Peyer's patch (tissue), 4 donors: ENCODE data around the gene OR11H6.

Experiments
- POLR2A ChIP-seq, 2 donors: fragments of 450-650 bp; IDR thresholded peaks; one replicate each; pipeline ENCODE4 v1.5.1; 2017; ENCODE audit warnings: antibody characterized with exemption in 2 of 2, mild to moderate bottlenecking in 2 of 2, moderate library complexity in 2 of 2
- TF ChIP-seq, protein P1 (sequence below), 6 experiments: fragments of 450-650 bp in 4 of 6; fragments of 200-600 bp in 2 of 6; sonication (generic) in 1 of 6; IDR thresholded peaks; one replicate each; pipeline ENCODE4 v1.5.1; 2017 to 2019; ENCODE audit warnings: antibody characterized with exemption in 6 of 6, mild to moderate bottlenecking in 3 of 6, moderate library complexity in 1 of 6

DNA sequence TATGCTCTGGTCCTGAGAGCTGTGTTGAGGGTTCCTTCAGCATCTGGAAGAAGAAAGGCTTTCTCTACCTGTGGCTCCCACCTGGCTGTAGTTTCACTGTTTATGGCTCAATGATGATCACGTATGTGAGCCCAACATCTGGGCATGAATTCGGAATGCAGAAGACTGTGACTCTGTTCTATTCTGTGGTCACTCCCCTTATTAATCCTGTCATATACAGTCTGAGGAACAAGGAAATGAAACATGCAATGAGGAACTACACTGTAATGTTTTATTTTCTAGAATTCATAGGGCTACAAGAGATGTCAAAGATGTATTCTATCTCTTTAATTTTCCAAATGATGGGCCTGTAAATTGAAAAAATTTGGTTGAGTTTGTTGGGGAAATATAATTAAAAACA lies 43.6 kb upstream of the OR11H6 start:
- TF ChIP-seq, protein P1, sequence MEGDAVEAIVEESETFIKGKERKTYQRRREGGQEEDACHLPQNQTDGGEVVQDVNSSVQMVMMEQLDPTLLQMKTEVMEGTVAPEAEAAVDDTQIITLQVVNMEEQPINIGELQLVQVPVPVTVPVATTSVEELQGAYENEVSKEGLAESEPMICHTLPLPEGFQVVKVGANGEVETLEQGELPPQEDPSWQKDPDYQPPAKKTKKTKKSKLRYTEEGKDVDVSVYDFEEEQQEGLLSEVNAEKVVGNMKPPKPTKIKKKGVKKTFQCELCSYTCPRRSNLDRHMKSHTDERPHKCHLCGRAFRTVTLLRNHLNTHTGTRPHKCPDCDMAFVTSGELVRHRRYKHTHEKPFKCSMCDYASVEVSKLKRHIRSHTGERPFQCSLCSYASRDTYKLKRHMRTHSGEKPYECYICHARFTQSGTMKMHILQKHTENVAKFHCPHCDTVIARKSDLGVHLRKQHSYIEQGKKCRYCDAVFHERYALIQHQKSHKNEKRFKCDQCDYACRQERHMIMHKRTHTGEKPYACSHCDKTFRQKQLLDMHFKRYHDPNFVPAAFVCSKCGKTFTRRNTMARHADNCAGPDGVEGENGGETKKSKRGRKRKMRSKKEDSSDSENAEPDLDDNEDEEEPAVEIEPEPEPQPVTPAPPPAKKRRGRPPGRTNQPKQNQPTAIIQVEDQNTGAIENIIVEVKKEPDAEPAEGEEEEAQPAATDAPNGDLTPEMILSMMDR (IDR thresholded peaks at IDR 0.05): no peak
- no peak for TF ChIP-seq POLR2A (IDR thresholded peaks at IDR 0.05)
